Measurements from ENCODE around the gene OVCA2.

OVCA2 gene

DNA sequence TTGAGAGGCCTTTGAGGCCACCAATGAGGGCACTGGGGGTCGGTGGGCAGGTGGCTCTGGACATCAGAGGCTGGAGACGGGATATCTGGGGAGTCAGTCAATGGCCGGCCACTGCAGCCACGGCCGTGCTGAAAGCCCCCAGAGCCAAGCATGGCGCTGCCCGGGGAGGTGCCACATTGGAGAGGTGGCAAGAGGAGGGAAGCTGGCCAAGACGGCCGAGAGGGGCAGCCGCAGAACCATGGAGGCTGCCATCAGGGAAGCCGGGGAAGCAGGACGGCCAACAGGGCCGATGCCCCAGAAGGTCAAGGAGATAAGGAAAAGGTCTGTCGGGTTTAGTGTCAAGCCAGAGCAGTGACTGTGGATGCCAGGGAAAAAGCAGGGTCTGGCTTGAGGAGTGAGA lies 26.5 kb upstream of the OVCA2 start:
- no peak for DNase-seq

GRCh38 chr17:2016494-2016893 lies 25.3 kb upstream of the OVCA2 start:
- no peak for DNase-seq

DNA sequence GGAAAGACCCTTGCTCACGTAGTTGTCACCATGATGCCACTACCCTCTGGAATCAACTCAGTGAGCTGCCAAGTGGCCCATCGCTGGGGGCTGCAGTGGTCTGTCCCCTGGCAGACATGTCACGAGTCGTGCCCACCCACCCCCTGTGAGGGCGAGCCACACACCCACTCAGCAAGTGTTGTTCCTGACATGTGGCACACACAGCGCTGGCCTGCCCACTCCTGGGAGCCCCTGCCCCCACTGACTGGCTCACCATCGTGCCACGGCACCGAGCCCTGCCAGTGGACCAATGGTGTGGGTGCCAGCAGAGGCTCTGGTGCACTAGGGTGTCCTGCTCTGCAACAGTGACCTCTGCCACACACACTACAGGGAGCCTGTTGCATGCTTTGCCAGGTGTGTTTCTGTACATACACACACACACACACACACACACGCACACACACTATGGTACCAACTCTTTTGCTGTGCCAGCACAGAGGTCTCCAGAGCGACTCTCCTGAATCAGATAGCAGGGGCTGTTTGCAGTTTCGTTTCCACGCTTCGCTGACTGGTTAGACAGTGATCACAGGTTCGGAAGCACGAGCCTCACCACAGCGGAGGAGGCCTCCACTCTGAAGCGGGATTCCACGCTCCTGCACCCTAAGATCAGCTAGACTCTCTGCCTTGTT lies 24.4 kb upstream of the OVCA2 start:
- no peak for DNase-seq

GRCh38 chr17:2018716-2019510 lies 22.9 kb upstream of the OVCA2 start:
- DNase-seq: no peak

- DNase-seq: no peak
These were observed 22.1 kb upstream of the OVCA2 start for GRCh38 chr17:2019723-2020122.

- no peak for DNase-seq
These were observed 21.1 kb upstream of the OVCA2 start for GRCh38 chr17:2020721-2021120.

DNA sequence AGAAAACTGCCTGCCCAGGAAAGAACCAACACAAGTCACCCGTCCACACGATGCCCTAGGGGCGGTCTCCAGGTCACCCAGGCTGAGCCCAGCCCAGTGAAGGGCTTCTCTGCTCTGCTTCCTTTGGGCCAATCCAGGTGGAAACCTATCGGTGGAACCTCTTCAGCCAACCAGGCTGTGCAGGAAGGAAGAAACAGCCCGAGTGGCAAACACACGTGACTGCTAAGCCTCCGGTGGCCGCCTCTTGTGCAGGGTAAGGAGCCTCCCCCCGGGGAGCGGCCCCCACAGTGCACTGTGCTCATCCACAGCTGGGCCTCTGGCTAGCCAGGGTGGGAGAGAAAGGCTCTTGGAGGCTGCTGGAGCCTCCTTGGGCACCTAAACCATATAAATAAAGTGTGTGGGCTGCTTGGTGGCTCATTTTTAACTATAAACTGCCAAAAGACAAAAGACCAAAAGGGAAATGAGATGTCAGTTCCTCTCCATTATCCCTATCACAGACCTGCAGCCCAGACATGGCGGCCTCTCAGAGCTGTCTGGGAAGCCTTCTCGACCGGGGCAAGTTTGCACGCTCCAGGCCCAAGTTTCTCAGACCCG lies 19.1 kb upstream of the OVCA2 start:
- DNase-seq: no peak

- no peak for DNase-seq
These were observed 18.6 kb upstream of the OVCA2 start for GRCh38 chr17:2023256-2023655.

DNA sequence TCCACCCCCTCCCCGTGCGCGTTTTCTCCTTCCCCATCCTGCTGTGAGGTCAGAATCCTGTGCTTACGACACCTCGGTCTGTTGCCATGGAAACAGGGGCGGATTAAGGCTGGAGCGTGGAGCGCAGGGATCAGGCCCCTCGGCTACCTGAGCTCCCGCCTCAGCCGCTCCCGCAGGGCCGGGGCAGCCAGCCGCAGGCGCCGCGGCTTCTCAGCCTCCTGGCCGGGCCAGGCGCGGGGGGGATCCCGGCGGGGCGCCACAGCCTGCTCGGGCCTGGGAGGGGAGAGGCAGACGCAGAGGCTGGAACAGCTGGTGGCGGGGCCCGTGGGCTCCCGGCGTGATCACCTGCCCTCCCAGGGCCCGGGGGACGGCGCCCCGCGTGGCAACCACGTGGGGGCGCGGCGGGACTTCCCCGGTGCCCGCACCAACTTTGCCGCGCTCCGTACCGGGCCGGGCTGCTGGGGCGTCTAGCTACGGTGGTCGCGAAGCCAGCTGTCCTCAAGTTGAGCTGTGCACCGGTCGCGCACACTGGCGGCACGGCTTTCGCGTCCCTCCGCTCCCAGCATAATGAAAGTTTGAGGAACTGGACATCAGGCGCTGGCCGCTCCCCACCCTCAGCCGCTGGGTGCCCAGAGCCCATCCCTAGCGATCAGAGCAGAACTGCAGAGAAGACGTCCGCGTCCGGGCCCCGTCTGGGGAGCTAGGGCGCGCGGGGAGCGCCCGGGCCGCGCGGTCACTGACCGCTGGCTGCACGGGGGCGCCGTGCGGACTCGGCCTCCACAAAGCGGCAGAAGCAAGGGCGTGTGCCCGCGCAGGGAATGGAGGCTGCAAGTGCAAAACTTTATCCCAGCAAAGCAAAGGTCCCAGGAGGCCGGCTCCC lies 17.9 kb upstream of the OVCA2 start:
- peak; percentile 48 for DNase-seq

DNA sequence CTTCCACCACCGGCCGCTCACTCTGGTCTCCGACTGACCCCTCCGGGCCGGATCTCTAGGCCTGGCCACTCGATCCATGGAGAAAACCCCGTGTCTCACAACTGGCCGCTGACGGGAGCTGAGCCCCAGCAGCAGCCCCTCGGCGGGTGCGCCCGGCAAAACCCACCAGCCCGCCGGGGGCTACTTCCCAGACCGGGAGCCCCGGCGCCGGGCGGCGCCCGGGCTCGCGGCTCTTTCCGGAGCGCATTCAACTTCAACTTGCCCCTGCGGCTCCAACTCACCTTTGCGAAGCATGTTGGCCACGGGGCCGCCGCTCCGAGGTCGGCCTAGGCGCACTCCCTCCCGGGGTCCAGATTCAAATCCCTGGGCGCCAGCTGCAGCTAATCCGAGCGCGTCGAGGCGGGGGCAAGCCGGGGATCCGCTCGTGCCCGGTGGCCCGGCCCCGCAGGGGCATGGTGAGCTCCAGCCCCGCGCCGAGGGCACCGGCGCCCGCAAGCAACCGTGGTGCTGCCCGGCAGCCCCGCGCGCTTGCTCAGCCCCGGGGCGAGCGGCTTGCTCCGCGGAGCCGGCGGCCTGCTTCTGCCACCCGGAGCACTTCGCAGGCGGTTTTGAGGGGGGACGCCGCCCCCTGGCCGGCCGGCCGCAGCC lies 17.1 kb upstream of the OVCA2 start:
- DNase-seq: no peak

GRCh38 chr17:2025220-2025621 lies 16.6 kb upstream of the OVCA2 start, which contains the start of gene RTN4RL1:
Gene RTN4RL1 (minus strand): TSS chr17:2025334. CDS start chr17:2024865, 469 bp downstream.
- peak; percentile 76 for DNase-seq

GRCh38 chr17:2025622-2026309 lies 16.1 kb upstream of the OVCA2 start:
- no peak for DNase-seq

DNA sequence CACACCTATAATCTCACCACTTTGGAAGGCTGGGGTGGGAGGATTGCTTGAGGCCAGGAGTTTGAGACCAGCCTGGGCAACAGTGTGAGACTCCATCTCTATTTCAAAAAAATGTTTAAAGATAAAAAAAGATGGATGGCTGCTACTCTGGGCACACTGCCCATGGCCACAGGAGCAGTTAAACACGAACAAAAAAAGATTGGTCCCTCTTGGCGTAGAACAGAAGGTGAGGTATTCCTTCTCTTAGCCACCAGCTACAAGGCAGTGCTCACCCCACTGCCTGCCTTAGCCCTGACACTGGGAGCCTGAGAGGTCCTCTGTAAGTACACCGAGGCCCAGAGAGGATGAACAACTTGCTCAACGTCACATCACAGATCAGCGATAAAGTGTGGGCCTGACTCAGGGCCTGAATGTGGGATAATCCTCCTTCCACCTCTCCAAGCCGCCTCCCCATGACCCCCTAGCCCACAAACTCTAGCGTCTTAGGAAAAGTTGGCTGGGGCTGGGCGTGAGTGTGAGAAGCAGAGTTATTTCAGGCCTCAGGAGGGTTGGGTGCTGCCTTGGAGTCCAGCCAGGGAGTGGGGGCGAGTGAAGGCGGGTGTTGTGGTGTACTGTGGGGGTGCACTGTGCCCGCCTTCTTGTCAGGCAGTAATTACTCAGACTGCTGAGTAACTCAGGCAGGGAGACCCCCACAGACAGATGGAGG lies 14.1 kb upstream of the OVCA2 start:
- DNase-seq: no peak

GRCh38 chr17:2028234-2028614 lies 13.6 kb upstream of the OVCA2 start:
- DNase-seq: no peak

DNA sequence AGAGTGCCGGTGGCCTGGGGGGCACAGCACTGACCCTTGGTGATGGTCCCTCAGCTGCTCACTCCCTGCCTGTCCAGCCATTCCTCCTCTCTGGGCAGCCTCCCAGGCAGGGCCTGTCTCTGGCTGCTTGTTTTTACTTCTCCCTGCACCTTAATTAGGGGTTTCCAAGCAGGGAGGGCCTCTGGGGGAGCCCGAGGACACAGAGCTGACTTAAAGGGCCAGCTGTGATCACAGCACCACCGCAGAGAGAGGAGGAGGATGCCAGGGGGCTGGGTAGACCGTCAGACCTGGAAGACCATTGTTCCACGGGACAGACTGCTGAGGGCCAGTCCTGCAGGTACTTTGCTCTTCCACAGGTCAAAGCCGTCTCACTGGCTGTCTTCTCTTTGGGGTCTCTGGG lies 13.1 kb upstream of the OVCA2 start:
- DNase-seq: no peak

DNA sequence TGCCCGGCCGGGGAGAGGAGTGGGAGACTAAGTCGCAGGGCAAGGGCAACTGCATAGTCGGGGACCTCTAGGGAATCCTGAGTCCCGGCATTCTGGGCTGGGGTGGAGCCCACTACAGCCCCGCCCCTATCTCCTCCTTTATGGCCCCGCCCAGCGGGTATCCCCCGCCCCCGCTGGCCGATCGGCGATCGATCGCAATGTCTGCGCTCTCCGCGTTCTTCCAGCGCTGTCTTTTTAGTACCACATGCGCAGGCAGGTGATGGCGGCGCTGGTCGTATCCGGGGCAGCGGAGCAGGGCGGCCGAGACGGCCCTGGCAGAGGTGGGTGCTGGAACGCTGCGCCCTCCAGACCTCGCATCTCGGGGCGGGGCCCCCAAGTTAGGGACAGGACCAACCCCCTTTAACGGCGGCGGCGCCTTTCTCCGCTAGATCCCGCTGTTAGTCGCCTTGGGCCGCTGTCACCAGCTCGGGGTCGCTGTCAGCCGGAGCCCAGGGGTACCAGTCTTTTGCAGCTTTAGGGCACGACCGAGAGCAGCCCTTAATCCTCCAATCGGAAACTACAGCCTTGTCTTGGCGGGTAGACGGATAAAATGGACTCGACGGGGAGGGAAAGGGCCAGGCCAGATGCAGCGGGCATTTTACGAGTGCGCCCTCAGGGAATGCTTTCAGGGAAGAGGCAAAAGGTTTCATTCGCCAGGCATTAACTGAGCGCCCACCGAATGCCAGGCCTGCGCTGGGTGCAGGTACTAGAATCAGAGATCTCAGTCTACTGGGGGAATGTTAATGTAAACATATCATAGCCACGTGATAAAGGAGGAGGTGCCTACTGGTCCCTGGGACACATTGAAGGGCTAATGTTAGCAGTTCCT lies 11.7 kb upstream of the OVCA2 start, which contains the start of gene DPH1:
Gene DPH1 (plus strand): TSS at position 243 of the 868 bp plus-strand sequence. CDS start 17 bp downstream, at position 260.
- DNase-seq: peak; percentile 86

- DNase-seq: peak; percentile 54
These were observed 11.1 kb upstream of the OVCA2 start for GRCh38 chr17:2030779-2031163.

DNA sequence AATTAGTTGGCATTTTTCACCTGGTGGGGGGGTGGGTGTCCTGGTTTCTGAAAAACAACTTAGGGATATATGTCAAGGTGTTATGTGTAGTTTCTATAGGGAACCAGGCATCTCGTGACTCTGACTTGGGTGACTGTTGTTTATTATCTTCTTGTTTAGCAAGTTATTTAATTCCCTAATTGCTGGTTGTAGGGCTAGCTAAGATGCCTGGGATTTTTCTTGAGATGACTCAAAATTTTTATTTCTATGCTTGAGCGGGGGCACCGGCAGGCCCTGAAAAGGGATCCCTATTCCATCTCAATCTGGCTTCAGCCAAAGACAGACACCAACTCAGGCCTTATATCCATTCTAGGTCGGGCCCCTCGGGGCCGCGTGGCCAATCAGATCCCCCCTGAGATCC lies 8.7 kb upstream of the OVCA2 start:
- DNase-seq: no peak

GRCh38 chr17:2034157-2034556 lies 7.7 kb upstream of the OVCA2 start:
- DNase-seq: no peak

Measured in activated CD8-positive, alpha-beta memory T cell treated with anti-CD3 and anti-CD28 coated beads, Interleukin-2, amount 50 U/mL, for 4 hours (primary cell).